Measurements from ENCODE around the gene TBRG1. TPM values are rescaled to one million over a fixed set of nuclear protein-coding genes. Genes with fewer than 3 reads are reported as not detected.

TBRG1 gene
- total RNA-seq, 2 experiments from 2014 or later, result 44.5 to 48.5 TPM

- peak overlapping the region; percentile 89 for H3K27ac Mint-ChIP-seq
- CTCF ChIA-PET, result interaction anchor here (0.6 to 6.6 kb wide), 9 partner anchors 11 to 258 kb away, joined by 3 to 78 read pairs (median 6); no protein-coding TSS in a partner anchor
- no peak for ATAC-seq
Measured at GRCh38 chr11:124674168-124674517, 51.5 kb downstream of the TBRG1 start.

GRCh38 chr11:124674571-124674970 is 51.9 kb downstream of the TBRG1 start:
- H3K36me3 Mint-ChIP-seq, result peaks cover 1% of the 10 kb centered on the region
- H3K27me3 Mint-ChIP-seq, result no peaks in the 10 kb centered on the region
- no peak for ATAC-seq
- H3K4me3 Mint-ChIP-seq, result peak overlapping the region; percentile 84
- peak overlapping the region; percentile 89 for H3K27ac Mint-ChIP-seq
- no peaks in the 10 kb centered on the region for H3K9me3 Mint-ChIP-seq (ENCODE audit: low read depth)
- H3K4me1 Mint-ChIP-seq, result peaks cover 37% of the 10 kb centered on the region
- CTCF ChIA-PET, result interaction anchor here (1.9 to 6.6 kb wide), 3 partner anchors 11 to 163 kb away, joined by 6 to 78 read pairs (median 10); no protein-coding TSS in a partner anchor
- DNase-seq, result no peak

More at GRCh38 chr11:124674168-124674517, 51.5 kb downstream of the TBRG1 start:
- peak overlapping the region; percentile 84 for H3K4me3 Mint-ChIP-seq
- H3K36me3 Mint-ChIP-seq, result peaks cover 1% of the 10 kb centered on the region
- no peaks in the 10 kb centered on the region for H3K27me3 Mint-ChIP-seq
- no peaks in the 10 kb centered on the region for H3K9me3 Mint-ChIP-seq (ENCODE audit: low read depth)
- peaks cover 37% of the 10 kb centered on the region for H3K4me1 Mint-ChIP-seq
- no peak for DNase-seq

GRCh38 chr11:124676386-124676785 is 53.7 kb downstream of the TBRG1 start:
- H3K9me3 Mint-ChIP-seq (ENCODE audit: low read depth), result no peaks in the 10 kb centered on the region
- peaks cover 1% of the 10 kb centered on the region for H3K36me3 Mint-ChIP-seq
- no peak for ATAC-seq
- peaks cover 31% of the 10 kb centered on the region for H3K4me1 Mint-ChIP-seq
- no peak overlapping the region for H3K27ac Mint-ChIP-seq
- CTCF ChIA-PET, result interaction anchor here (0.8 kb wide), 2 partner anchors 109 to 161 kb away, joined by 3 read pairs; no protein-coding TSS in a partner anchor
- H3K27me3 Mint-ChIP-seq, result peaks cover 4% of the 10 kb centered on the region
- H3K4me3 Mint-ChIP-seq, result no peak overlapping the region
- DNase-seq, result no peak

GRCh38 chr11:124678416-124678815 is 55.8 kb downstream of the TBRG1 start:
- DNase-seq (no peak), ATAC-seq (no peak)
- CTCF ChIA-PET, result interaction anchor here (2.4 kb wide), 1 partner anchor 9 kb away, joined by 9 read pairs; no protein-coding TSS in a partner anchor
- peaks cover 18% of the 10 kb centered on the region for H3K4me1 Mint-ChIP-seq
- H3K27ac Mint-ChIP-seq, result no peak overlapping the region
- peaks cover 1% of the 10 kb centered on the region for H3K36me3 Mint-ChIP-seq
- peaks cover 9% of the 10 kb centered on the region for H3K9me3 Mint-ChIP-seq (ENCODE audit: low read depth)
- peaks cover 4% of the 10 kb centered on the region for H3K27me3 Mint-ChIP-seq
- H3K4me3 Mint-ChIP-seq, result no peak overlapping the region

- ATAC-seq (no peak), DNase-seq (no peak)
- CTCF ChIA-PET, result interaction anchor here (1.4 kb wide), 1 partner anchor 65 kb away, joined by 3 read pairs; no protein-coding TSS in a partner anchor
- Mint-ChIP-seq H3K36me3 (peaks cover 6% of the 10 kb centered on the region), H3K9me3 (ENCODE audit: low read depth) (peaks cover 13% of the 10 kb centered on the region), H3K4me1 (no peaks in the 10 kb centered on the region), H3K27ac (no peak overlapping the region), H3K4me3 (no peak overlapping the region), H3K27me3 (peaks cover 4% of the 10 kb centered on the region)
Measured at GRCh38 chr11:124681421-124681820, 58.8 kb downstream of the TBRG1 start.

- H3K27ac Mint-ChIP-seq, result no peak overlapping the region
- peaks cover 13% of the 10 kb centered on the region for H3K27me3 Mint-ChIP-seq
- peaks cover 20% of the 10 kb centered on the region for H3K9me3 Mint-ChIP-seq (ENCODE audit: low read depth)
- peaks cover 6% of the 10 kb centered on the region for H3K36me3 Mint-ChIP-seq
- CTCF ChIA-PET, result interaction anchor here (1.4 kb wide), 1 partner anchor 64 kb away, joined by 3 read pairs; no protein-coding TSS in a partner anchor
- no peaks in the 10 kb centered on the region for H3K4me1 Mint-ChIP-seq
- no peak overlapping the region for H3K4me3 Mint-ChIP-seq
- ATAC-seq (no peak), DNase-seq (no peak)
Measured at GRCh38 chr11:124682443-124682842, 59.8 kb downstream of the TBRG1 start.

Other genes with a start within 250 kb of the TBRG1 start
- gene OR8B2, start 238.4 kb upstream of the TBRG1 start, total RNA-seq, result not detected
- gene OR8B3, start 223.8 kb upstream of the TBRG1 start, total RNA-seq, result not detected
- not detected for gene OR8B4, start 198.0 kb upstream of the TBRG1 start, total RNA-seq
- not detected for gene OR8B8, start 177.2 kb upstream of the TBRG1 start, total RNA-seq
- not detected for gene OR8B12, start 79.2 kb upstream of the TBRG1 start, total RNA-seq
- gene OR8A1, start 52.9 kb upstream of the TBRG1 start, total RNA-seq, result not detected
- not detected for gene PANX3, start 11.4 kb upstream of the TBRG1 start, total RNA-seq
- 1 to 10 TPM; 3.8 to 4.1 TPM for gene SIAE, start 50.9 kb downstream of the TBRG1 start, total RNA-seq
- 1 to 10 TPM; 2.4 to 2.9 TPM for gene SPA17, start 51.0 kb downstream of the TBRG1 start, total RNA-seq
- gene NRGN, start 117.1 kb downstream of the TBRG1 start, total RNA-seq, result 1 to 10 TPM; 6.6 TPM
- not detected for gene VSIG2, start 129.4 kb downstream of the TBRG1 start, total RNA-seq
- under 1 TPM; 0.16 to 0.76 TPM for gene ESAM, start 139.4 kb downstream of the TBRG1 start, total RNA-seq
- gene MSANTD2, start 177.5 kb downstream of the TBRG1 start, total RNA-seq, result 10 to 100 TPM in 1 of 2 experiments, 1 to 10 TPM in 1; 8.5 to 10.2 TPM
- gene ROBO3, start 242.6 kb downstream of the TBRG1 start, total RNA-seq, result 10 to 100 TPM in 1 of 2 experiments, 1 to 10 TPM in 1; 5.3 to 11.1 TPM